Panc1 (cell line): ENCODE measurements around the gene PCED1A. TPM values are rescaled to one million over a fixed set of nuclear protein-coding genes. Genes with fewer than 3 reads are reported as not detected.

Source experiments
- ATAC-seq: fragments of 200-7000 bp; cut with Tn5 transposase; 2 replicates; pipeline ENCODE4 v1.9.1; 2020; ENCODE audit warnings: mild to moderate bottlenecking, moderate library complexity
- BruUV-seq: library from RNA; stranded (reverse); fragments of 400-500 nt; replicated peaks from 2 replicates; lab custom pipeline; 2021; lab: Mats Ljungman, UMichigan
- CTCF ChIA-PET: fragments of 300-600 bp; sonication (Branson Sonifier 250); formaldehyde crosslinking; loops from one replicate; lab custom pipeline; 2022; ENCODE audit warnings: antibody characterized with exemption; lab: Charles Lee
- POLR2A ChIA-PET: fragments of 300-600 bp; sonication (Branson Sonifier 250); formaldehyde crosslinking; loops from one replicate; lab custom pipeline; 2022; ENCODE audit warnings: antibody characterized with exemption; lab: Charles Lee
- DNase-seq: peaks from one replicate; pipeline ENCODE4 v3.0.0-alpha.2; 2010; ENCODE audit warnings: low read depth, low spot score
- H3K27ac ChIP-seq: 2 replicates; pipeline ENCODE4 v1.5.1; 2011; ENCODE audit warnings: mild to moderate bottlenecking, low read length, inconsistent platforms
- H3K27me3 ChIP-seq: fragments of 200-500 bp; sonication (Bioruptor generic); 2 replicates; pipeline ENCODE4 v1.6.0; 2014; ENCODE audit warnings: low read length, inconsistent platforms; ENCODE audit not compliant: control insufficient read depth, insufficient read depth
- H3K36me3 ChIP-seq: fragments of 200-500 bp; sonication (Bioruptor generic); 2 replicates; pipeline ENCODE4 v1.5.1; 2014; ENCODE audit warnings: inconsistent platforms, mild to moderate bottlenecking, low read length, moderate library complexity; ENCODE audit not compliant: control insufficient read depth, insufficient read depth
- H3K4me1 ChIP-seq: 2 replicates; pipeline ENCODE4 v1.5.1; 2011; ENCODE audit warnings: inconsistent platforms, mild to moderate bottlenecking, low read length, moderate library complexity; ENCODE audit not compliant: control insufficient read depth, insufficient read depth
- H3K4me3 ChIP-seq, 2 experiments: 2 replicates each; pipeline ENCODE4 v1.5.1; 2011 to 2012; ENCODE audit warnings: low read depth in 2 of 2, low read length in 2 of 2, mild to moderate bottlenecking in 2 of 2, inconsistent platforms in 1 of 2, moderate library complexity in 1 of 2
- H3K9me3 ChIP-seq: fragments of 200-500 bp; sonication (Bioruptor generic); 2 replicates; pipeline ENCODE4 v1.5.1; 2014; ENCODE audit warnings: low read depth, mild to moderate bottlenecking, inconsistent platforms, low read length, moderate library complexity; ENCODE audit not compliant: control insufficient read depth, insufficient read depth
- CTCF ChIP-seq: fragments of 450-650 bp; IDR thresholded peaks from 2 replicates; pipeline ENCODE4 v1.5.1; 2017; ENCODE audit warnings: mild to moderate bottlenecking
- POLR2AphosphoS5 ChIP-seq: IDR thresholded peaks from 2 replicates; pipeline ENCODE4 v1.6.1; 2012; ENCODE audit warnings: mild to moderate bottlenecking, low read depth, low read length, moderate library complexity
- REST ChIP-seq, 2 experiments: IDR thresholded peaks; 2 replicates each; pipeline ENCODE4 v1.6.1; 2011 to 2012; ENCODE audit warnings: low read depth in 2 of 2, control low read depth in 1 of 2, low read length in 1 of 2, mild to moderate bottlenecking in 1 of 2, moderate library complexity in 1 of 2; ENCODE audit not compliant: insufficient read depth in 1 of 2
- SIN3A ChIP-seq: IDR thresholded peaks from 2 replicates; pipeline ENCODE4 v1.6.1; 2012; ENCODE audit warnings: low read depth, mild to moderate bottlenecking, low read length, moderate library complexity, borderline replicate concordance; ENCODE audit not compliant: insufficient read depth
- TCF7L2 ChIP-seq: IDR thresholded peaks from 2 replicates; pipeline ENCODE4 v1.6.1; 2011; ENCODE audit warnings: mild to moderate bottlenecking, low read depth, low read length, inconsistent platforms
- in situ Hi-C: cut with HindIII; loops from 2 replicates; pipeline ENCODE4 v1.10.0; 2016; ENCODE audit warnings: low sequenced_read_pairs, low pct_unique_long_range_greater_than_20kb
- intact Hi-C: fragments of 100-400 bp; cut with micrococcal nuclease; formaldehyde crosslinking; loops from one replicate; pipeline ENCODE4 v1.10.0; 2022; ENCODE audit not compliant: unreplicated experiment
- total RNA-seq: library from RNA; stranded (reverse); gene quantifications from one replicate; pipeline ENCODE4 v1.2.1, GENCODE V29; 2021; ENCODE audit not compliant: unreplicated experiment

Gene PCED1A
- total RNA-seq, 1 experiment from 2014 or later: 42.1 TPM

- Histone ChIP-seq H3K4me3 (peak overlapping the region; percentile 80 to 82), H3K27me3 (no peaks in the 10 kb centered on the region), H3K27ac (peak overlapping the region; percentile 86), H3K4me1 (peaks cover 28% of the 10 kb centered on the region), H3K36me3 (no peaks in the 10 kb centered on the region; the same call in 1 of the 2 replicates), H3K9me3 (no peaks in the 10 kb centered on the region)
- intact Hi-C loops: no loop called here
- BruUV-seq: no TSS peak
- ChIA-PET CTCF (no interaction called here), POLR2A (no interaction called here)
- in situ Hi-C loops: no loop called here
- no peak for DNase-seq
- ATAC-seq: no peak
- no peak for TF ChIP-seq SIN3A
- TF ChIP-seq POLR2AphosphoS5: no peak
- TF ChIP-seq REST (IDR thresholded peaks at IDR 0.05; ENCODE audit: insufficient read depth in 1 of 2, low read depth in 2 of 2, low read length in 1 of 2): no peak
- TF ChIP-seq TCF7L2: no peak
- TF ChIP-seq CTCF: no peak
Measured at GRCh38 chr20:2873747-2874041, 33.2 kb upstream of the PCED1A start.

GRCh38 chr20:2873010-2873746, 32.7 kb upstream of the PCED1A start, which contains the start of gene PTPRA:
Gene PTPRA, plus strand, starts transcription at chr20:2873481. Its CDS starts 90,797 bp downstream, at chr20:2964278.
- Histone ChIP-seq H3K4me3 (peak within 1 kb of the TSS; percentile 80 to 82), H3K36me3 (no peaks in the 10 kb centered on the region; the same call in 1 of the 2 replicates), H3K9me3 (no peaks in the 10 kb centered on the region), H3K4me1 (peaks cover 32% of the 10 kb centered on the region), H3K27me3 (no peaks in the 10 kb centered on the region), H3K27ac (peak within 1 kb of the TSS; percentile 92)
- ATAC-seq: peak; percentile 96
- no peak for TF ChIP-seq CTCF
- no peak; a peak in 1 of 4 replicates for TF ChIP-seq REST (IDR thresholded peaks at IDR 0.05; ENCODE audit: insufficient read depth in 1 of 2, low read depth in 2 of 2, low read length in 1 of 2)
- TF ChIP-seq TCF7L2: no peak
- TF ChIP-seq SIN3A: 0 out of 2 replicates have a peak, but pooled peaks have one; percentile 79
- peak; percentile 98 for TF ChIP-seq POLR2AphosphoS5
- BruUV-seq: no TSS peak
- ChIA-PET CTCF (no interaction called here), POLR2A (no interaction called here)
- in situ Hi-C loops (no loop called here), intact Hi-C loops (no loop called here)
- DNase-seq: no peak
